HG02970 (cell line): Measurements from ENCODE around the gene SPATA24.
"Not testable (repeated sequence)": the region's sequence is repeated elsewhere in the genome, so short reads cannot be mapped to it uniquely, and the experiment has no call there.

Source experiments
- ATAC-seq: cut with Tn5 transposase; IDR thresholded peaks from one replicate; pipeline ENCODE4 v1.9.1; 2021; ENCODE audit warnings: mild to moderate bottlenecking, moderate library complexity, moderate number of reproducible peaks; ENCODE audit not compliant: unreplicated experiment, low FRiP score

SPATA24 gene

DNA sequence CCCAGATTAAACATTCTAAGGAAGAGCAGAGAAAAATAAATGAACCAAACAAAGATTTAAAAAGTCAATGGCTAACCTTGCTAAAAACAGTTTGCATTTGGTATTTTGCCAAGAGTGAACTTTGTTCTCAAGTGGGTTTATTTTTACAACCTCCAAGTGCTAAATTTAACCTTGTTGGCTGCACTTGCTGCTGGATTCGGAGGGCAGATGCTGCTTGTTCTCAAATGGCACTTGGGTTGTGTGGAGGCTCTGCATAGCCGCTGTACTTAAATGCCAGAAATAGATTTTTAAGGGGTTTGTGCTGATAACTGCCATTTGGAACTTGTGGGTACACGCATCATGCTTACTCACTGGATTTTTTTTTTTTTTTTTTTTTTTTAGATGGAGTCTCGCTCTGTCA lies 13.3 kb upstream of the SPATA24 start:
- no peak for ATAC-seq

DNA sequence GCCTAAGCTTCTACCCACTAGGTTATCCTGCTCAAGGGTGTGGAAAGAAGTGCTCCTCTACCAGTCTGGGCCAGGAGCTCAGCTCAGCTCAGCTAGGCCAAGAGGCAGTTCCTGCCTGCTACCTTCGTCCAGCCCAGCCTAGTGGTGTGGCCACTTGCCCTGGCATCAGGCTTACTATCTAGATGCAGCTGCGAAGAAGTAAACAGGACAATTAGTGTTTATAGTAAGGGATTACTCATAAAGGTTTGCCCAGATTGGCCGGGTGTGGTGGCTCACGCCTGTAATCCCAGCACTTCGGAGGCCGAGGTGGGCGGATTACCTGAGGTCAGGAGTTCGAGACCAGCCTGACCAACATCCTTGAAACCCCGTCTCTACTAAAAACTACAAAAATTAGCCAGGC lies 12.8 kb upstream of the SPATA24 start:
- no peak for ATAC-seq

GRCh38 chr5:139415869-139416268 lies 12.0 kb upstream of the SPATA24 start:
- no peak for ATAC-seq

- ATAC-seq, result no peak
These were observed 11.5 kb upstream of the SPATA24 start for GRCh38 chr5:139415221-139415861.

GRCh38 chr5:139414581-139415130 lies 10.8 kb upstream of the SPATA24 start:
- ATAC-seq, result no peak

- no peak for ATAC-seq
These were observed 10.1 kb upstream of the SPATA24 start for GRCh38 chr5:139413963-139414362.

GRCh38 chr5:139413153-139413552 lies 9.3 kb upstream of the SPATA24 start:
- no peak for ATAC-seq

GRCh38 chr5:139410993-139411828 lies 7.3 kb upstream of the SPATA24 start:
- ATAC-seq, result no peak

GRCh38 chr5:139410121-139410992 lies 6.5 kb upstream of the SPATA24 start:
- ATAC-seq, result no peak

DNA sequence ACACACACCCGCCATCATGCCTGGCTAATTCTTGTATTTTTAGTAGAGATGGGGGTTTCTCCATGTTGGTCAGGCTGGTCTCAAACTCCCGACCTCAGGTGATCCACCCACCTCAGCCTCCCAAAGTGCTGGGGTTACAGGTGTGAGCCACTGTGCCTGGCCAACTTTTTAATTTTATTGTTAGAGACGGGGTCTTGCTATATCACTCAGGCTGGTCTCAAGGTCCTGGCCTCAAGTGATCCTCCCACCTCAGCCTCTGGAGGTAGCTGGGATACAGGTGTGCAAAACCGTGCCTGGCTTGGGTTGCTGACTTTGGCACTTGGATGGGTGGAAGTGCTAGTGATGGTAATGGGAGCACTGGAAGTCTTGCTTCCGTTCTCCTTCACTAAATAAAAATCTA lies 5.2 kb upstream of the SPATA24 start:
- not testable (repeated sequence) for ATAC-seq

DNA sequence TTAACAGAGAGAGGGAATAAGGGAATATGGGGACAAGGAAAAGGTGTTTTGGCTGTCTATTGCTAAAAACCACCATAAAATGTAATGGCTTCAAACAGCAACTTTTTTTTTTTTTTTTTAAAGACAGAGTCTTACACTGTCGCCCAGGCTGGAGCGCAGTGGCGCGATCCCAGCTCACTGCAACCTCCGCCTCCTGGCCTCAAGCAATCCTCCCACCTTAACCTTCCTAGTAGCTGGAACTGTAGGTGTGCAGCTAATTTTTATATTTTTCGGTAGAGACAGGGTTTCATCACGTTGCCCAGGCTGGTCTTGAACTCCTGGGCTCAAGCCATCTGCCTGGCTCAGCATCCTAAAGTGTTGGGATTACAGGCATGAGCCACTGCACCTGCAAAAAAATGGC lies 4.3 kb upstream of the SPATA24 start:
- no peak for ATAC-seq

GRCh38 chr5:139407517-139407916 lies 3.6 kb upstream of the SPATA24 start:
- no peak for ATAC-seq

GRCh38 chr5:139406963-139407362 lies 3.1 kb upstream of the SPATA24 start:
- no peak for ATAC-seq

DNA sequence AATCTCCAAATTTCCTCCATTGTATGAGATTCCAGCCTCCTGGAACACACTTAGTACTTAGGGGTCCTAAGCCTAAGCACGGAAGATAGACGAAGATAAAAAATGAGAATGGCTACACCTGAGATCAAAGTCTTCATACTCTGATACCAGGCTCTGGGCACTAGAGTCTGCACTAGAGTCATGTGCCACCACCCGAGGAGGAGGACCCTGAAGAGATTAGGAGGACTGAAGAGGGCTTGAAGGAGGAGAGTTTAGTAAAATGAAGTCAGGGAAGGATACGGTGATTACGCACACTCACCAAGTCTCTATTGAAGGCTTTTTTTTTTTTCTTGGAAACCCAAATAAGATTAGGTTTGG lies 573 bp upstream of the SPATA24 start:
- no peak for ATAC-seq

DNA sequence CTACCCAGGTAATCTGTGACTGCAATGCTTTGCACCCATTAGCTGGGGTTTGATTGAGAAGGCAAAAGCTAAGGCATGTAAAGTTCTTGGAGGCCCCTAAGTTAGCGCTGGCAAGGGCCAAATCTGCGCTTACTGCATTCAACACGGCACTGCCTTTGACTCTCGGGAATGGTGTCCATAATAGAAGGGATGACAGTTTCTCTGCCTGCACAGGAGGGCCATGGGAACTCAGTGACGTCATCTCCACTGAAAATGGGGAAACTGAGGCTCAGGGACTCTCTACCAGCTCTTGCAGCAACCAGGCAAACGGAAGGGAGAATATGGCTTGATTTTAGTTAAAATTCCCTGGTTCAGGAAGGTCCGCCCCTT lies 487 bp downstream of the SPATA24 start:
- no peak for ATAC-seq

- ATAC-seq, result no peak
These were observed 1.2 kb downstream of the SPATA24 start for GRCh38 chr5:139402561-139403158.

GRCh38 chr5:139401546-139401945 lies 2.3 kb downstream of the SPATA24 start:
- ATAC-seq, result no peak

DNA sequence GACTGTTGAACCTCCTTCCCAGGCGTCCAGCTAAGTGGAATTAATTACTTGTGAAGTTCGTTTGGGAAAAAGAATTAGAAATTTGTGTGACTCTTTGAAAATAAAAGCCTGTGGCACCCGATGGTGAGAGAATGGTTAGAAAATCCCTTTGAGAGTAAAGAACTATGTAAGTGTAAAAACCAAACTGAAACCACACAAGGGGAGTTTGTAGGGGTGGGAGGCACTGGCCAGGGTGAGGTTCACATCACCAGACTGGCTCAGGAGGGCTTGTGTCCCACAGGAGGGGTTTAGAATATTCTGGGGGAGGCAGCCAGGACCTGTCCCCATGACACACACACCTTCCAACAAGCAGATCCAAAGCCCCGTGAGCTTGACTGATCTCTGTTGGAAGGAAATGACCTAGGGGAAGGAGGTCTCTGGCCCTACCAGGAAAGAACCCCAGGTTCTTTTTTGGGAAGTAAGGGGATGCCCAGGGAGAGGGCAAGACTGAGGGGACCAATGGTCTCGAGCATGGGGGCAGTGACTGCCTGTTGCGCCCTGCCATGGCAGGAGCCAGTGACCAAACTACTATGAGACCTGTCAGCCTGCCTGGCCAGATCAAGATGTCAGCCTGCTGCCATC lies 4.3 kb downstream of the SPATA24 start:
- ATAC-seq, result no peak

DNA sequence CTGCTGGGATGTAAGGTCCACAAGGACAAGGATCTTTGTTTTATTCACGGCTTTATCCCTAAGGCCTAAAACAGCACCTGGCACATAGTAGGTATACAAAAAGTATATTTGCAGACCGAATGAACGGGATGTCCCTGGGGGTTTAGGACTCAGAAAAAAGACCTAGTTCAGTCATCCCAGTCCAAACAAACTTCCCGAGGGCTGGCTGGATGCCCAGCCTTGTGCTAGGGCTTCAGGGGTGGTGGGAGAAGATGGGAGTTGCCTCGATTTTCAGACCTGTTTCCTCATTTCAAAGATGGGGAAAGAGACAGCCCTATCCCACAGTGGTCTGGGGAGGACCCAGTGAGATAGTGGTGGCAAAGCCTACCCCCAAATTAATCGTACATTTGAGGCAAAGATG lies 6.0 kb downstream of the SPATA24 start:
- no peak for ATAC-seq

GRCh38 chr5:139396691-139397090 lies 7.2 kb downstream of the SPATA24 start:
- ATAC-seq, result no peak
